ENCODE measurements around the gene FRYL. TPM values are rescaled to one million over a fixed set of nuclear protein-coding genes. Genes with fewer than 3 reads are reported as not detected.
"Not testable (repeated sequence)": the region's sequence is repeated elsewhere in the genome, so short reads cannot be mapped to it uniquely, and the experiment has no call there.

Gene FRYL
- total RNA-seq, 1 donor from 2014 or later: 27.9 TPM

DNA sequence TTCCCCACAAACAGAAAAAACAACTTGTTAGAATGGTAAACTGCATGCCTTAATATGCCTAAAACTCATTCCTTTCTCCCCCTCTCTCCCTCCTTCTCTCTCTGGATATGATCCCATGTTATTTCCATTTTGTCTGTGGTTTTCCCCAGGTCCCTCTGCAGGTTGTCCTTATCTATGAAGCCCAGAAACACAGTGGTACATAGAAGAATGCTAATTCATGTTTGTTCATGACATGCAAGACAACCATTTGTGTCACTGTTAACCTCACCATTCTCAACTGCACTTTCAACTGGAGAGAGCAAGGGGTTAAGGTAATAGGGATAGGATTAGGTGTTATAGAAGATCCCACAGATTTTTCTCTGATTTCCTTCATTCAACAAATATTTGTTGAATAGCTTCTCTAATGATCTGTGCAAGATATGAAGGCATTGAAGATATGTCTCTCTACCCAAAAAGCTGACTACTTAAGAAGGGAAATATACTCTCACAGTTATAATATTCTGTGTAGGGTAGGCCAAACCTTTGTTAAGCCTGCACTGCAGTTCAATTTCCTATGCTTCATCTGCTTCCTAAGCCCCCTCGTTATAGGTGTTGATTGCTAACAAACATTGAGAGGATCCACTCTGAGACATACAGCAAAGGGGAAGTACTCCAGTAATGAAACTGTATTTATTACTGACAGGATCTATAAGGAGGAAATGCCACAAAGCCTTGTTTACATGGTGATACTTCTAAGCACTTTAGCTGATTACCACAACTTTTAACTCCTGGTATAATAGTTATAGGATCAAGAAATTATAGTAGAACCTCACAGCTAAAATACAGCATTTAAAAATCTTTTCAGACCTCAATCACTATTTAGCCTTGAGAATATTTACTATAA, 96.1 kb downstream of the FRYL start:
- intact Hi-C loops (cut with DNase I): loop anchor here (5.0 to 10.0 kb wide), 2 partner anchors 91 to 107 kb away; no protein-coding TSS in a partner anchor
- ATAC-seq (ENCODE audit: poor library complexity) (peak; percentile 41), DNase-seq (no peak)

- DNase-seq; ATAC-seq (ENCODE audit: poor library complexity): not testable (repeated sequence)
- intact Hi-C loops (cut with DNase I): loop anchor here (5.0 to 10.0 kb wide), 2 partner anchors 92 to 106 kb away; no protein-coding TSS in a partner anchor
Observed at GRCh38 chr4:48682870-48683269, 97.2 kb downstream of the FRYL start.

GRCh38 chr4:48681856-48682255, 98.2 kb downstream of the FRYL start:
- DNase-seq: no peak
- peak; percentile 46 for ATAC-seq (ENCODE audit: poor library complexity)
- intact Hi-C loops (cut with DNase I): loop anchor here (5.0 to 10.0 kb wide), 2 partner anchors 93 to 105 kb away; no protein-coding TSS in a partner anchor

- ATAC-seq (ENCODE audit: poor library complexity): no peak
Observed at GRCh38 chr4:48680848-48681568, 99.1 kb downstream of the FRYL start.

GRCh38 chr4:48673537-48673936, 106.5 kb downstream of the FRYL start:
- no peak for DNase-seq
- intact Hi-C loops (cut with DNase I): no loop called here
- no peak for ATAC-seq (ENCODE audit: poor library complexity)

More at GRCh38 chr4:48680848-48681568, 99.1 kb downstream of the FRYL start:
- DNase-seq: no peak
- intact Hi-C loops (cut with DNase I): loop anchor here (5.0 to 10.0 kb wide), 2 partner anchors 94 to 104 kb away; no protein-coding TSS in a partner anchor

- DNase-seq (no peak), ATAC-seq (ENCODE audit: poor library complexity) (no peak)
- intact Hi-C loops (cut with DNase I): no loop called here
Observed at GRCh38 chr4:48670587-48670986, 109.5 kb downstream of the FRYL start.

- no peak for DNase-seq
- ATAC-seq (ENCODE audit: poor library complexity): no peak
- intact Hi-C loops (cut with DNase I): loop anchor here (10.0 kb wide), 1 partner anchor 64 kb away; no protein-coding TSS in a partner anchor
Observed at GRCh38 chr4:48669086-48669485, 111.0 kb downstream of the FRYL start.

DNA sequence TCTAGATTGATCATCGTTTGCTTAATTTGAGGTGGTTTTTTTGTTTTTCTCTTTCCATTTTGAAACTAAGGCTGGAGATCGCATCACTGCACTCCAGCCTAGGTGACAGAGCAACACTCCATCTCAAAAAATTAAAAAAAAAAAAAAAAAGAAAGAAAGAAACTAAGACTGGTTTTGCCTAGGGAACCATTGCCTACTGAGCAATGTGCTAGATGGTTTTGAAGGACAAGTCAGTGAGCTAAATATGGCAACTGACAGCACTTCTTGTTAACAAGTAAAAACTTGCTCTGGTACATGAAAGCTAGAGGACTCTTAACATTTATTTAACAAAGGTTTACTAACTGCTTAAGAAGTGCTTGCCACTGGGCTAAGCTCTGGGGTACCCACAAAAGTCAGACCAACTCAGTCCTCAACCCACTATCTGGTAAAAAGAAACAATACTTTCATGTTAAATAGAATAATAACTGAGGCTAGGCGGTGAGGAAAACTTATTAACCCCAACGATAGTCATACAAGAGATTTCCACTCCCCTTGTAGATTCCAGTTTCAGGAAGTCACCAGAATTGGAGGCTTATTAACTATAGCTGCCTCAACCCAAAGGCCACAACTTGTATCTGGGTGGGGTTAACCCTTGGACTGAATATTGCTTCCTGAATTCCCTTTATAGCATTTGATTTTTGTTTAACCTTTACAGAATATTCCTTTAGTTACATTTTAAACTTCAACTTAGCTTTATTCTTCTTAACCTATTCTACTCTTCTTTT, 111.6 kb downstream of the FRYL start:
- ATAC-seq (ENCODE audit: poor library complexity) (peak; percentile 82), DNase-seq (no peak)
- intact Hi-C loops (cut with DNase I): loop anchor here (10.0 kb wide), 1 partner anchor 64 kb away; no protein-coding TSS in a partner anchor

DNA sequence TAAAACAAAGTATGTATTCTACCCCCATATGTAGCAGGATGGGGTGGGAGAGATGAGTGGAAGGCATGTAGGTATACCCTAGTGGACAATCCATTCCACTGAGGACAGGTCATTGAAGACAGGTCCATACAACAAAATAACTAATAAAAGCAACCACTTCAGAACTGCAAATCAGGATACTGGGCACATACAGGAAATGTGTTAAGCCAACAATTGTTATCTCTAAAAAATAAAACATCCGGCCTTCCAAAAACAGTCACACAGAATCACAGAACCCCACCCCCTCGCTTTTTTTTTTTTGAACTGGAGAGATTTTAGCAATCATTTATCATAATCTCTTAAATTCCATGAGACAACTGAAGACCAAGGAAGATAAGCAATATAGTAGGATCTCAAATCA, 112.9 kb downstream of the FRYL start:
- ATAC-seq (ENCODE audit: poor library complexity) (no peak), DNase-seq (no peak)
- intact Hi-C loops (cut with DNase I): loop anchor here (10.0 kb wide), 1 partner anchor 62 kb away; no protein-coding TSS in a partner anchor

- intact Hi-C loops (cut with DNase I): loop anchor here (10.0 kb wide), 1 partner anchor 61 kb away; no protein-coding TSS in a partner anchor
- no peak for ATAC-seq (ENCODE audit: poor library complexity)
- DNase-seq: no peak
Observed at GRCh38 chr4:48665555-48666186, 114.4 kb downstream of the FRYL start.

DNA sequence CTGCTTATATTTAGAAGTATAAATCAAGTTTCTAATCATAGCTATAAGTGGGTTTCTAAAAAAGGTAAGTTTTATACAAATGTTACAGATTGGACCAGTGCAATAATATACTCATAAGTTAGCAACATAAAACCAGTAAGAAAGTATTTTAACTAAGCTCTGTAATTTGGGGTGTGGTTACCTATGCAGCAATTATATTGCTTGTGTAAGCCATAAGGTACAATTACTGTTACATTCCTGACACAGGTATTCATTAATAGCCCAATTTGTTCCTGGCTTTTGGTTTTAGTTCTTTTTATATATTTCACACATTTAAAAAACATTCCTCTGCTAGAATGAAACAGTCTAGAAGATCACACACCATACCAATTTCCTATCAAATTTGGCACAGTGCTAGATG, 115.1 kb downstream of the FRYL start:
- intact Hi-C loops (cut with DNase I): loop anchor here (10.0 kb wide), 1 partner anchor 60 kb away; no protein-coding TSS in a partner anchor
- ATAC-seq (ENCODE audit: poor library complexity) (no peak), DNase-seq (no peak)

DNA sequence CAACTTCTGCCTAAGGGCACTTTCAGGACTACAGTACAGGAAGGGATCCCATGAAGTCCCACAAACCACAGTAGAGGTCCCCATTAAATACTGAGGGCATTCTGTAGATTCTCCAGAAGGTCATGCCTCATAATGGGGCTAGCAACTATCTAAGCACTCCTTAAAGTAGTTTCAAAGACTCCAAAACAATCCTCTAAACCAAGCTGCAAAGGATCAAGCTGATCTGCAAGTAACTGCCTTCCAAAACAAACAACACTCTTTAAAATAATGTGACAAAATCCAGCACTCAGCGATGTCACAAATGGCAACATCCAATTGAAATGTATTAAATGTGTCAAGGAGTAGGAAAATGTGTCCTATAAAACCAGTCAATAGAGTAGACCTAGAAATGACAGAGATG, 118.7 kb downstream of the FRYL start:
- DNase-seq: no peak
- intact Hi-C loops (cut with DNase I): loop anchor here (10.0 kb wide), 1 partner anchor 57 kb away; no protein-coding TSS in a partner anchor
- ATAC-seq (ENCODE audit: poor library complexity): no peak

- intact Hi-C loops (cut with DNase I): loop anchor here (10.0 kb wide), 1 partner anchor 56 kb away; no protein-coding TSS in a partner anchor
- ATAC-seq (ENCODE audit: poor library complexity) (no peak), DNase-seq (no peak)
Observed at GRCh38 chr4:48660347-48660746, 119.7 kb downstream of the FRYL start.

- no peak for DNase-seq
- intact Hi-C loops (cut with DNase I): no loop called here
- peak; percentile 62 for ATAC-seq (ENCODE audit: poor library complexity)
Observed at GRCh38 chr4:48654015-48654664, 125.9 kb downstream of the FRYL start.

GRCh38 chr4:48653217-48654014, 126.7 kb downstream of the FRYL start:
- DNase-seq (peak; percentile 73), ATAC-seq (ENCODE audit: poor library complexity) (peak; percentile 94)
- intact Hi-C loops (cut with DNase I): no loop called here

GRCh38 chr4:48651914-48652313, 128.2 kb downstream of the FRYL start:
- intact Hi-C loops (cut with DNase I): no loop called here
- DNase-seq: no peak
- ATAC-seq (ENCODE audit: poor library complexity): no peak

GRCh38 chr4:48649505-48649904, 130.6 kb downstream of the FRYL start:
- ATAC-seq (ENCODE audit: poor library complexity): no peak
- intact Hi-C loops (cut with DNase I): no loop called here
- no peak for DNase-seq
